ENCODE measurements around the gene CSK.

CSK gene

GRCh38 chr15:74783072-74783807 lies 1.4 kb downstream of the CSK start:
- Histone ChIP-seq H3K27me3 (ENCODE audit: control insufficient read depth, low read length) (no peaks in the 10 kb centered on the region), H3K4me2 (ENCODE audit: low read length) (peak overlapping the region; percentile 100), H3K9me3 (ENCODE audit: control insufficient read depth, insufficient read depth, low read length) (no peaks in the 10 kb centered on the region), H3K4me3 (ENCODE audit: low read length) (peak overlapping the region; percentile 98), H3K79me2 (ENCODE audit: control insufficient read depth, low read length) (peaks cover 78% of the 10 kb centered on the region), H3K36me3 (ENCODE audit: control insufficient read depth, low read length) (peaks cover 51% of the 10 kb centered on the region), H3K27ac (ENCODE audit: low read depth, low read length) (peak overlapping the region; percentile 99), H3F3A (ENCODE audit: control insufficient read depth, insufficient read depth) (peaks cover 77% of the 10 kb centered on the region), H3K4me1 (ENCODE audit: control insufficient read depth, low read length) (peaks cover 83% of the 10 kb centered on the region), H4K20me1 (ENCODE audit: control insufficient read depth, insufficient read depth, low read depth, low read length) (no peaks in the 10 kb centered on the region), H3K9me2 (replicated peaks; ENCODE audit: control insufficient read depth, low read length) (no peaks in the 10 kb centered on the region)
- TF ChIP-seq EZH2phosphoT487 (IDR thresholded peaks at IDR 0.05; ENCODE audit: borderline replicate concordance, low read length) (no peak), CTCF (IDR thresholded peaks at IDR 0.05; ENCODE audit: low read depth, low read length, poor library complexity, severe bottlenecking) (no peak)

GRCh38 chr15:74783808-74784175 lies 1.9 kb downstream of the CSK start:
- H3K9me2 ChIP-seq (replicated peaks; ENCODE audit: control insufficient read depth, low read length): no peaks in the 10 kb centered on the region
- peak overlapping the region; percentile 98 for H3K4me3 ChIP-seq (ENCODE audit: low read length)
- H3K36me3 ChIP-seq (ENCODE audit: control insufficient read depth, low read length): peaks cover 54% of the 10 kb centered on the region
- H3K4me2 ChIP-seq (ENCODE audit: low read length): peak overlapping the region; percentile 100
- no peak for TF ChIP-seq CTCF (IDR thresholded peaks at IDR 0.05; ENCODE audit: low read depth, low read length, poor library complexity, severe bottlenecking)
- TF ChIP-seq EZH2phosphoT487 (IDR thresholded peaks at IDR 0.05; ENCODE audit: borderline replicate concordance, low read length): no peak
- H3K27ac ChIP-seq (ENCODE audit: low read depth, low read length): peak overlapping the region; percentile 99
- H3K79me2 ChIP-seq (ENCODE audit: control insufficient read depth, low read length): peaks cover 82% of the 10 kb centered on the region
- no peaks in the 10 kb centered on the region for H4K20me1 ChIP-seq (ENCODE audit: control insufficient read depth, insufficient read depth, low read depth, low read length)
- H3F3A ChIP-seq (ENCODE audit: control insufficient read depth, insufficient read depth): peaks cover 74% of the 10 kb centered on the region
- no peaks in the 10 kb centered on the region for H3K9me3 ChIP-seq (ENCODE audit: control insufficient read depth, insufficient read depth, low read length)
- no peaks in the 10 kb centered on the region for H3K27me3 ChIP-seq (ENCODE audit: control insufficient read depth, low read length)
- peaks cover 83% of the 10 kb centered on the region for H3K4me1 ChIP-seq (ENCODE audit: control insufficient read depth, low read length)

GRCh38 chr15:74784426-74785193 lies 2.7 kb downstream of the CSK start:
- Histone ChIP-seq H3K4me3 (ENCODE audit: low read length) (peak overlapping the region; percentile 98), H3K9me2 (replicated peaks; ENCODE audit: control insufficient read depth, low read length) (no peaks in the 10 kb centered on the region), H3K9me3 (ENCODE audit: control insufficient read depth, insufficient read depth, low read length) (no peaks in the 10 kb centered on the region), H3K27ac (ENCODE audit: low read depth, low read length) (peak overlapping the region; percentile 99), H4K20me1 (ENCODE audit: control insufficient read depth, insufficient read depth, low read depth, low read length) (no peaks in the 10 kb centered on the region), H3K27me3 (ENCODE audit: control insufficient read depth, low read length) (no peaks in the 10 kb centered on the region), H3K79me2 (ENCODE audit: control insufficient read depth, low read length) (peaks cover 86% of the 10 kb centered on the region), H3K36me3 (ENCODE audit: control insufficient read depth, low read length) (peaks cover 62% of the 10 kb centered on the region), H3K4me2 (ENCODE audit: low read length) (peak overlapping the region; percentile 100), H3K4me1 (ENCODE audit: control insufficient read depth, low read length) (peaks cover 83% of the 10 kb centered on the region), H3F3A (ENCODE audit: control insufficient read depth, insufficient read depth) (peaks cover 72% of the 10 kb centered on the region)
- peak; percentile 48 for TF ChIP-seq CTCF (IDR thresholded peaks at IDR 0.05; ENCODE audit: low read depth, low read length, poor library complexity, severe bottlenecking)
- TF ChIP-seq EZH2phosphoT487 (IDR thresholded peaks at IDR 0.05; ENCODE audit: borderline replicate concordance, low read length): no peak

Data from DOHH2 (cell line).